ENCODE data around the gene UNKL.

UNKL gene

GRCh38 chr16:1327619-1327947, 86.9 kb downstream of the UNKL start:
- ATAC-seq (ENCODE audit: low read depth) (no peak), DNase-seq (ENCODE audit: low spot score) (no peak)
- H3K27me3 ChIP-seq (ENCODE audit: insufficient read depth, poor library complexity, severe bottlenecking): peaks cover 12% of the 10 kb centered on the region
- H3K36me3 ChIP-seq (ENCODE audit: low read depth): peaks cover 17% of the 10 kb centered on the region
- peaks cover 6% of the 10 kb centered on the region for H3K4me1 ChIP-seq (ENCODE audit: insufficient read depth, poor library complexity, severe bottlenecking)
- TF ChIP-seq CTCF (IDR thresholded peaks at IDR 0.05; ENCODE audit: poor library complexity, severe bottlenecking): no peak
- no peaks in the 10 kb centered on the region for H3K9me3 ChIP-seq (ENCODE audit: severe bottlenecking)
- H3K27ac ChIP-seq (ENCODE audit: poor library complexity, severe bottlenecking): no peak overlapping the region
- H3K4me3 ChIP-seq (ENCODE audit: severe bottlenecking): no peak overlapping the region

- no peak overlapping the region for H3K27ac ChIP-seq (ENCODE audit: poor library complexity, severe bottlenecking)
- no peak overlapping the region for H3K4me3 ChIP-seq (ENCODE audit: severe bottlenecking)
- H3K4me1 ChIP-seq (ENCODE audit: insufficient read depth, poor library complexity, severe bottlenecking): peaks cover 6% of the 10 kb centered on the region
- H3K27me3 ChIP-seq (ENCODE audit: insufficient read depth, poor library complexity, severe bottlenecking): peaks cover 7% of the 10 kb centered on the region
- no peak for TF ChIP-seq CTCF (IDR thresholded peaks at IDR 0.05; ENCODE audit: poor library complexity, severe bottlenecking)
- no peak for DNase-seq (ENCODE audit: low spot score)
- peaks cover 21% of the 10 kb centered on the region for H3K36me3 ChIP-seq (ENCODE audit: low read depth)
- H3K9me3 ChIP-seq (ENCODE audit: severe bottlenecking): no peaks in the 10 kb centered on the region
- peak; percentile 17; the same call in 2 of the 3 replicates for ATAC-seq (ENCODE audit: low read depth)
Observed at GRCh38 chr16:1326946-1327618, 87.4 kb downstream of the UNKL start.

- Histone ChIP-seq H3K4me1 (ENCODE audit: insufficient read depth, poor library complexity, severe bottlenecking) (no peaks in the 10 kb centered on the region), H3K4me3 (ENCODE audit: severe bottlenecking) (no peak overlapping the region), H3K27me3 (ENCODE audit: insufficient read depth, poor library complexity, severe bottlenecking) (peaks cover under 1% of the 10 kb centered on the region), H3K9me3 (ENCODE audit: severe bottlenecking) (no peaks in the 10 kb centered on the region), H3K36me3 (ENCODE audit: low read depth) (peaks cover 21% of the 10 kb centered on the region), H3K27ac (ENCODE audit: poor library complexity, severe bottlenecking) (no peak overlapping the region)
- TF ChIP-seq CTCF (IDR thresholded peaks at IDR 0.05; ENCODE audit: poor library complexity, severe bottlenecking): no peak
- no peak for ATAC-seq (ENCODE audit: low read depth)
- no peak for DNase-seq (ENCODE audit: low spot score)
Observed at GRCh38 chr16:1326391-1326790, 88.1 kb downstream of the UNKL start.

- Histone ChIP-seq H3K36me3 (ENCODE audit: low read depth) (peaks cover 27% of the 10 kb centered on the region), H3K4me1 (ENCODE audit: insufficient read depth, poor library complexity, severe bottlenecking) (no peaks in the 10 kb centered on the region)
Observed at GRCh38 chr16:1325673-1326371, 88.7 kb downstream of the UNKL start.

More at GRCh38 chr16:1325673-1326371, 88.7 kb downstream of the UNKL start:
- no peak overlapping the region for H3K27ac ChIP-seq (ENCODE audit: poor library complexity, severe bottlenecking)
- no peaks in the 10 kb centered on the region for H3K27me3 ChIP-seq (ENCODE audit: insufficient read depth, poor library complexity, severe bottlenecking)
- H3K9me3 ChIP-seq (ENCODE audit: severe bottlenecking): no peaks in the 10 kb centered on the region
- H3K4me3 ChIP-seq (ENCODE audit: severe bottlenecking): no peak overlapping the region
- peak; percentile 20; the same call in 2 of the 3 replicates for ATAC-seq (ENCODE audit: low read depth)
- no peak for DNase-seq (ENCODE audit: low spot score)
- TF ChIP-seq CTCF (IDR thresholded peaks at IDR 0.05; ENCODE audit: poor library complexity, severe bottlenecking): no peak

Data from RWPE2 (cell line).